Stimulated activated naive CD4-positive, alpha-beta T cell treated with Interleukin-2 at 50 U/mL for 16 hours (primary cell): ENCODE data around the gene WDR20.

Experiments
- DNase-seq: peaks from one replicate; lab custom pipeline; 2025; lab: John Stamatoyannopoulos, UW

The WDR20 gene

GRCh38 chr14:102219316-102219715 lies 79.6 kb downstream of the WDR20 start:
- DNase-seq, result no peak

- no peak for DNase-seq
Measured at GRCh38 chr14:102220031-102220430, 80.3 kb downstream of the WDR20 start.

GRCh38 chr14:102221026-102221425 lies 81.3 kb downstream of the WDR20 start:
- DNase-seq, result no peak

GRCh38 chr14:102222009-102222575 lies 82.4 kb downstream of the WDR20 start:
- DNase-seq, result no peak

GRCh38 chr14:102222751-102223150 lies 83.1 kb downstream of the WDR20 start:
- no peak for DNase-seq

GRCh38 chr14:102223682-102224081 lies 84.0 kb downstream of the WDR20 start:
- DNase-seq, result no peak

- DNase-seq, result no peak
Measured at GRCh38 chr14:102225386-102225785, 85.7 kb downstream of the WDR20 start.

GRCh38 chr14:102225936-102226335 lies 86.2 kb downstream of the WDR20 start:
- DNase-seq, result no peak

GRCh38 chr14:102226356-102227125 lies 86.8 kb downstream of the WDR20 start:
- DNase-seq, result no peak

- no peak for DNase-seq
Measured at GRCh38 chr14:102227184-102227964, 87.7 kb downstream of the WDR20 start.

- no peak for DNase-seq
Measured at GRCh38 chr14:102229071-102229738, 89.5 kb downstream of the WDR20 start.

- DNase-seq, result no peak
Measured at GRCh38 chr14:102229739-102230092, 90.0 kb downstream of the WDR20 start.

- DNase-seq, result no peak
Measured at GRCh38 chr14:102230481-102231210, 90.9 kb downstream of the WDR20 start.

GRCh38 chr14:102231476-102232347 lies 92.0 kb downstream of the WDR20 start:
- DNase-seq, result no peak

GRCh38 chr14:102232348-102232625 lies 92.6 kb downstream of the WDR20 start:
- DNase-seq, result no peak

- DNase-seq, result no peak
Measured at GRCh38 chr14:102233081-102233480, 93.4 kb downstream of the WDR20 start.

- DNase-seq, result no peak
Measured at GRCh38 chr14:102234331-102235264, 94.9 kb downstream of the WDR20 start.

- peak; percentile 67 for DNase-seq
Measured at GRCh38 chr14:102235275-102235897, 95.7 kb downstream of the WDR20 start.

- no peak for DNase-seq
Measured at GRCh38 chr14:102236026-102236425, 96.3 kb downstream of the WDR20 start.

GRCh38 chr14:102238131-102238530 lies 98.4 kb downstream of the WDR20 start:
- no peak for DNase-seq
